EH (cell line): Measurements from ENCODE around the gene TACO1.

Experiments
- DNase-seq: peaks from one replicate; pipeline ENCODE4 v3.0.0-alpha.2; 2015; ENCODE audit warnings: low read depth

TACO1 gene

GRCh38 chr17:63601439-63602371 lies 1.0 kb downstream of the TACO1 start:
- DNase-seq = peak; percentile 16

GRCh38 chr17:63609816-63610573 lies 9.3 kb downstream of the TACO1 start:
- DNase-seq = no peak

GRCh38 chr17:63610854-63611253 lies 10.2 kb downstream of the TACO1 start:
- DNase-seq = no peak

- DNase-seq = no peak
Observed at GRCh38 chr17:63611354-63611753, 10.7 kb downstream of the TACO1 start.

- DNase-seq = no peak
Observed at GRCh38 chr17:63613663-63614062, 13.0 kb downstream of the TACO1 start.

- DNase-seq = no peak
Observed at GRCh38 chr17:63621229-63621683, 20.6 kb downstream of the TACO1 start.

GRCh38 chr17:63621684-63622573 lies 21.2 kb downstream of the TACO1 start, which contains the start of gene MAP3K3:
Gene MAP3K3, plus strand, starts transcription at chr17:63622417. Its CDS starts 343 bp downstream, at chr17:63622760.
- peak; percentile 100 for DNase-seq

- peak; percentile 68 for DNase-seq
Observed at GRCh38 chr17:63622574-63623390, 22.1 kb downstream of the TACO1 start.

GRCh38 chr17:63623786-63624530 lies 23.3 kb downstream of the TACO1 start:
- DNase-seq = no peak

GRCh38 chr17:63624531-63624880 lies 23.8 kb downstream of the TACO1 start:
- no peak for DNase-seq

GRCh38 chr17:63626551-63627180 lies 26.0 kb downstream of the TACO1 start:
- peak; percentile 58 for DNase-seq

- no peak for DNase-seq
Observed at GRCh38 chr17:63629627-63630026, 28.9 kb downstream of the TACO1 start.

- DNase-seq = no peak
Observed at GRCh38 chr17:63631062-63631461, 30.4 kb downstream of the TACO1 start.

GRCh38 chr17:63631626-63632025 lies 30.9 kb downstream of the TACO1 start:
- no peak for DNase-seq

GRCh38 chr17:63633742-63634141 lies 33.0 kb downstream of the TACO1 start:
- no peak for DNase-seq

GRCh38 chr17:63634163-63634562 lies 33.5 kb downstream of the TACO1 start:
- peak; percentile 16 for DNase-seq

GRCh38 chr17:63634816-63635215 lies 34.1 kb downstream of the TACO1 start:
- DNase-seq = no peak

GRCh38 chr17:63635290-63635689 lies 34.6 kb downstream of the TACO1 start:
- no peak for DNase-seq

GRCh38 chr17:63635787-63636186 lies 35.1 kb downstream of the TACO1 start:
- DNase-seq = no peak

GRCh38 chr17:63639125-63639524 lies 38.4 kb downstream of the TACO1 start:
- no peak for DNase-seq
